Breast epithelium (tissue), 4 donors: ENCODE data around the gene KATNIP. TPM values are rescaled to one million over a fixed set of nuclear protein-coding genes. Genes with fewer than 3 reads are reported as not detected.

Source experiments
- DNase-seq, 2 donors: peaks; one replicate each; pipeline ENCODE4 v3.0.0-alpha.2; 2019; ENCODE audit warnings: low spot score in 2 of 2
- H3K27ac ChIP-seq, 2 donors: fragments of 200-600 bp; sonication (generic) in 1 of 2; one replicate each; pipeline ENCODE4 v1.5.1; 2016 to 2019; ENCODE audit warnings: mild to moderate bottlenecking in 1 of 2
- H3K27me3 ChIP-seq, 2 donors: fragments of 200-600 bp; sonication (generic) in 1 of 2; one replicate each; pipeline versions ENCODE4 v1.5.1 to v1.6.0; 2017 to 2019; ENCODE audit warnings: control low read depth in 1 of 2, mild to moderate bottlenecking in 1 of 2
- H3K36me3 ChIP-seq: fragments of 200-600 bp; one replicate; pipeline ENCODE4 v1.5.1; 2019
- H3K4me1 ChIP-seq, 2 donors: fragments of 200-600 bp; sonication (generic); one replicate each; pipeline ENCODE4 v1.5.1; 2016 to 2019; ENCODE audit warnings: control low read depth in 1 of 2
- H3K4me3 ChIP-seq, 3 donors: fragments of 200-600 bp; sonication (generic); 1 replicate in 2 of 3; 2 replicates in 1 of 3; pipeline ENCODE4 v1.5.1; 2016 to 2019; ENCODE audit warnings: mild to moderate bottlenecking in 3 of 3, moderate library complexity in 2 of 3
- H3K9me3 ChIP-seq, 2 donors: fragments of 200-600 bp; sonication (generic) in 1 of 2; one replicate each; pipeline ENCODE4 v1.5.1; 2016 to 2019; ENCODE audit warnings: control low read depth in 1 of 2
- POLR2A ChIP-seq: fragments of 450-650 bp; IDR thresholded peaks from one replicate; pipeline ENCODE4 v1.6.1; 2016; ENCODE audit warnings: antibody characterized with exemption, mild to moderate bottlenecking, moderate library complexity
- POLR2AphosphoS5 ChIP-seq, 3 donors: sonication (generic); formaldehyde crosslinking; IDR thresholded peaks; one replicate each; pipeline ENCODE4 v1.6.1; 2017; ENCODE audit warnings: antibody characterized with exemption in 3 of 3
- intact Hi-C: fragments of 100-400 bp; cut with DNase I; formaldehyde crosslinking; loops from one replicate; pipeline ENCODE4 v1.15.1; 2023; ENCODE audit warnings: low total_unique reads
- total RNA-seq, 3 donors: library from RNA; depleted of rRNA; stranded (reverse); fragments of >200 nt; gene quantifications; one replicate each; pipeline ENCODE4 v1.1.0, GENCODE V29; 2016
- TF ChIP-seq, protein P1 (sequence below), 3 donors: fragments of 450-650 bp; IDR thresholded peaks; one replicate each; pipeline ENCODE4 v1.5.1; 2016 to 2017; ENCODE audit warnings: antibody characterized with exemption in 3 of 3, mild to moderate bottlenecking in 3 of 3, moderate library complexity in 3 of 3

KATNIP gene
- total RNA-seq, 3 donors from 2014 or later, result 14.4 to 46.9 (median 31.6) TPM

DNA sequence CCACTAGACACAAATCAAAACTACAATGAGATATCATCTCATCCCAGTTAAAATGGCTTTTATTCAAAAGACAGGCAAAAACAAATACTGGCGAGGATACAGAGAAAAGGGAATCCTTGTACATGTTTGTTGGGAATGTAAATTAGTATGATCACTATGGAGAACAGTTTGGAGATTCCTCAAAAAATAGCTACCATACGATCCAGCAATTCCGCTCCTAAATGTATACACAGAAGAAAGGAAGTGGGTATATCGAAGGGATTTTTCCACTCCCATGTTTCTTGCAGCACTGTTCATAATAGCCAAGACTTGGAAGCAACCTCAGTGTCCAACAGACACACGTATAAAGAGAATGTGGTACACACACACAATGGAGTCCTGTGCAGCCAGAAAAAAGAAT, 35.3 kb downstream of the KATNIP start:
- TF ChIP-seq, protein P1, sequence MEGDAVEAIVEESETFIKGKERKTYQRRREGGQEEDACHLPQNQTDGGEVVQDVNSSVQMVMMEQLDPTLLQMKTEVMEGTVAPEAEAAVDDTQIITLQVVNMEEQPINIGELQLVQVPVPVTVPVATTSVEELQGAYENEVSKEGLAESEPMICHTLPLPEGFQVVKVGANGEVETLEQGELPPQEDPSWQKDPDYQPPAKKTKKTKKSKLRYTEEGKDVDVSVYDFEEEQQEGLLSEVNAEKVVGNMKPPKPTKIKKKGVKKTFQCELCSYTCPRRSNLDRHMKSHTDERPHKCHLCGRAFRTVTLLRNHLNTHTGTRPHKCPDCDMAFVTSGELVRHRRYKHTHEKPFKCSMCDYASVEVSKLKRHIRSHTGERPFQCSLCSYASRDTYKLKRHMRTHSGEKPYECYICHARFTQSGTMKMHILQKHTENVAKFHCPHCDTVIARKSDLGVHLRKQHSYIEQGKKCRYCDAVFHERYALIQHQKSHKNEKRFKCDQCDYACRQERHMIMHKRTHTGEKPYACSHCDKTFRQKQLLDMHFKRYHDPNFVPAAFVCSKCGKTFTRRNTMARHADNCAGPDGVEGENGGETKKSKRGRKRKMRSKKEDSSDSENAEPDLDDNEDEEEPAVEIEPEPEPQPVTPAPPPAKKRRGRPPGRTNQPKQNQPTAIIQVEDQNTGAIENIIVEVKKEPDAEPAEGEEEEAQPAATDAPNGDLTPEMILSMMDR (IDR thresholded peaks at IDR 0.05), result no peak
- TF ChIP-seq POLR2A (no peak), POLR2AphosphoS5 (IDR thresholded peaks at IDR 0.05) (no peak)
- H3K27ac ChIP-seq, result no peak overlapping the region

DNA sequence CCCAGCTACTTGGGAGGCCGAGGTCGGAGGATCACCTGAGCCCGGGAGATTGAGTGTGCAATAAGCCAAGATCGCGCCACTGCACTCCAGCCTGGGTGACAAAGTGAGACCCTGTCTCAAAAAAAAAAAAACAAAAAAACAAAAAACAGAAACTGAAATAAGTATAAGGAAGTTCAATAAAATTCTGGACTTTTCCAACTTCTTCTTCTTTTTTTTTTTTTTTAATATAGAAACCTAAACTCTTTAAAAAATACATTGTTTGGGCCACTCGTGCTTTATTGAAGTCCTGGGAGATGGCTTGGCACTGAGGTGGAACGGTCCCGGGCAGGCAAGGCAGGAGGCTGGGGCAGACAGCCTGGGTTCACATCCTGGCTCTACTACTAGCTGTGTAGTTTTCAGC, 36.8 kb downstream of the KATNIP start:
- H3K27ac ChIP-seq, result no peak overlapping the region
- peaks cover 0 to 6% of the 10 kb centered on the region in 2 donors for H3K9me3 ChIP-seq
- H3K36me3 ChIP-seq, result no peaks in the 10 kb centered on the region
- H3K27me3 ChIP-seq, result no peaks in the 10 kb centered on the region
- no peak overlapping the region for H3K4me3 ChIP-seq
- no peak for DNase-seq
- H3K4me1 ChIP-seq, result no peaks in the 10 kb centered on the region
- intact Hi-C loops, result no loop called here
- TF ChIP-seq POLR2AphosphoS5 (IDR thresholded peaks at IDR 0.05), result no peak
- TF ChIP-seq, protein P1 (IDR thresholded peaks at IDR 0.05), result no peak
- no peak for TF ChIP-seq POLR2A

More for the DNA sequence above, 35.3 kb downstream of the KATNIP start:
- intact Hi-C loops, result no loop called here
- Histone ChIP-seq H3K36me3 (no peaks in the 10 kb centered on the region), H3K27me3 (no peaks in the 10 kb centered on the region), H3K4me1 (no peaks in the 10 kb centered on the region), H3K4me3 (no peak overlapping the region), H3K9me3 (peaks cover 0 to 6% of the 10 kb centered on the region in 2 donors)
- no peak for DNase-seq

DNA sequence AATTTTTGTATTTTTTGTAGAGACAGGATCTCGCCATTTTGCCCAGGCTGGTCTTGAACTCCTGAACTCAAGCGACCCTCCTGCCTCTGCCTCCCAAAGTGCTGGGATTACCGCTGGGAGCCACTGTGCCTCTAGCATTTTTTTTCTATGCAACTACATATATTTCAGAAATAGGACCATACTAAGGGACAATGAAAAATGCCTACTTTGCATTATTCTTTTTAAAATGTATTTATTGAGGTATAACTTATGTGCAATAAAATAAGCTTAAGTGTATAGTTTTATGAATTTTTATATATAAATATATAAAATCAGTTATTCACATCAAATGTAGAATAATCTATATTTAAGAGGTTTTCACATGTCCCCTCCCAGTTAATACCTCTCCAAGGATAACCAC, 38.1 kb downstream of the KATNIP start:
- H3K9me3 ChIP-seq, result peaks cover 0 to 6% of the 10 kb centered on the region in 2 donors
- TF ChIP-seq POLR2A (no peak), POLR2AphosphoS5 (IDR thresholded peaks at IDR 0.05) (no peak)
- TF ChIP-seq, protein P1 (IDR thresholded peaks at IDR 0.05), result no peak
- intact Hi-C loops, result no loop called here
- H3K4me3 ChIP-seq, result no peak overlapping the region
- no peaks in the 10 kb centered on the region for H3K36me3 ChIP-seq
- no peaks in the 10 kb centered on the region for H3K27me3 ChIP-seq
- DNase-seq, result no peak
- H3K27ac ChIP-seq, result no peak overlapping the region
- no peaks in the 10 kb centered on the region for H3K4me1 ChIP-seq

DNA sequence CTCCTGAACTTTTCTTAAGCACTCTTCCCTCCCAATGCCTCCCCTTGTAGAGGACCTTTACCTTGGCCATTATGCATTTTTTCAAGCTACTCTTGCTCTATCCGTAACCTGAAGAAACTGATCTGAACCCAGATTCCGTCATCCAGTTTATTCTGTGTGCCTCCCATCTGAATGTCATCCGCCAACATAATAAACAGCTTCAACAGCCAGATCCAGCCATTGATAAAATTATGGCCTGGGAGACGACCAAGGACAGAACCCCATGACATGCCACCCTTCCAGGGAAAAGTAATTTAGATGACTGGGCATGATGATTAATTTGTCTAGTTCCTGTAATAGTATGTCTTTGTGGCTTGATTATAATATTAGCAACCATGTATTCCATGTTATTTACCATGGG, 41.9 kb downstream of the KATNIP start:
- DNase-seq, result no peak
- no peak for TF ChIP-seq POLR2A
- TF ChIP-seq, protein P1 (IDR thresholded peaks at IDR 0.05), result no peak
- TF ChIP-seq POLR2AphosphoS5 (IDR thresholded peaks at IDR 0.05), result no peak
- Histone ChIP-seq H3K36me3 (no peaks in the 10 kb centered on the region), H3K9me3 (peaks cover 0 to 6% of the 10 kb centered on the region in 2 donors), H3K27ac (no peak overlapping the region), H3K4me1 (no peaks in the 10 kb centered on the region), H3K27me3 (no peaks in the 10 kb centered on the region), H3K4me3 (no peak overlapping the region)
- intact Hi-C loops, result no loop called here

DNA sequence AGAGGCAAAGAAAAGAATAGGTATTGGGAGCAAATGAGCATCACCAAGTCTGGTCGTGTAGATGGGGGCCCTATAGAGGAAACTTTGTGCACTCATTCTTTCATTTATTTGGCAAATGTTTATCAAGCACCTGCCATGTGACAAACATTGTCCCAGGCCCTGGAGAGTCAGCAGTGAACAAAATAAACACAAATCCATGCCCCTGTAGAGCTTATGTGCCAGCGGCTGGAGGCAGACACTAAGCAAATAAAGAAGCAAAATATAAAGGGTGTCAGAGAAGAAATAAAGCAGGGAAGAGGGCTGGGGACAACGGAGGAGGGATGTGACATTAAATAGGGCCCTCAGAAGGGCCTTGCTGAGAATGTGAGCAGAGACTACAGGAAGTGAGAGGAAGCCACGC, 45.5 kb downstream of the KATNIP start:
- H3K4me3 ChIP-seq, result no peak overlapping the region
- H3K36me3 ChIP-seq, result no peaks in the 10 kb centered on the region
- no peak for DNase-seq
- no peaks in the 10 kb centered on the region for H3K27me3 ChIP-seq
- TF ChIP-seq, protein P1 (IDR thresholded peaks at IDR 0.05), result no peak
- TF ChIP-seq POLR2A, result no peak
- no peak overlapping the region for H3K27ac ChIP-seq
- intact Hi-C loops, result no loop called here
- H3K4me1 ChIP-seq, result no peaks in the 10 kb centered on the region
- no peaks in the 10 kb centered on the region for H3K9me3 ChIP-seq
